H9 (cell line): ENCODE results near the gene NCAM1. TPM values are rescaled to one million over a fixed set of nuclear protein-coding genes. Genes with fewer than 3 reads are reported as not detected.

ENCODE experiments used
- DNase-seq: peaks from one replicate; pipeline ENCODE4 v3.0.0-alpha.2; 2017
- H2AFZ ChIP-seq: one replicate; pipeline ENCODE4 v1.6.1; 2013; ENCODE audit warnings: mild to moderate bottlenecking, low read length, control low read depth, moderate library complexity
- H2AK5ac ChIP-seq: 2 replicates; pipeline ENCODE4 v1.6.1; 2013; ENCODE audit warnings: low read length, control low read depth, mixed read lengths; ENCODE audit not compliant: insufficient read length
- H2BK120ac ChIP-seq: one replicate; pipeline ENCODE4 v1.6.1; 2013; ENCODE audit warnings: low read depth, mild to moderate bottlenecking, low read length, control low read depth, inconsistent platforms; ENCODE audit not compliant: poor library complexity, severe bottlenecking
- H2BK12ac ChIP-seq: 2 replicates; pipeline ENCODE4 v1.6.1; 2013; ENCODE audit warnings: low read length, control low read depth, mixed read lengths, low read depth; ENCODE audit not compliant: insufficient read length
- H2BK15ac ChIP-seq: 2 replicates; pipeline ENCODE4 v1.6.1; 2013; ENCODE audit warnings: low read depth, low read length, control low read depth
- H2BK20ac ChIP-seq: one replicate; pipeline ENCODE4 v1.6.1; 2013; ENCODE audit warnings: low read depth, mild to moderate bottlenecking, low read length, control low read depth, inconsistent platforms; ENCODE audit not compliant: poor library complexity, severe bottlenecking
- H2BK5ac ChIP-seq: 2 replicates; pipeline ENCODE4 v1.6.1; 2013; ENCODE audit warnings: low read length, control low read depth, mixed read lengths; ENCODE audit not compliant: insufficient read length
- H3K14ac ChIP-seq: 2 replicates; pipeline ENCODE4 v1.6.1; 2013; ENCODE audit warnings: low read length, control low read depth; ENCODE audit not compliant: insufficient read depth
- H3K18ac ChIP-seq: 2 replicates; pipeline ENCODE4 v1.6.1; 2013; ENCODE audit warnings: low read depth, mild to moderate bottlenecking, mixed read lengths, low read length, control low read depth; ENCODE audit not compliant: insufficient read length
- H3K23ac ChIP-seq: 2 replicates; pipeline ENCODE4 v1.6.1; 2013; ENCODE audit warnings: low read length, control low read depth, mixed read lengths, low read depth; ENCODE audit not compliant: insufficient read length
- H3K23me2 ChIP-seq: 2 replicates; pipeline ENCODE4 v1.6.1; 2013; ENCODE audit warnings: low read depth, mild to moderate bottlenecking, mixed read lengths, low read length, control low read depth; ENCODE audit not compliant: insufficient read length, poor library complexity, severe bottlenecking
- H3K27ac ChIP-seq: 2 replicates; pipeline ENCODE4 v1.5.1; 2013; ENCODE audit warnings: low read length, control low read depth, mixed read lengths, low read depth; ENCODE audit not compliant: insufficient read length
- H3K27me3 ChIP-seq: 2 replicates; pipeline ENCODE4 v1.6.1; 2013; ENCODE audit warnings: low read length, control low read depth, inconsistent platforms; ENCODE audit not compliant: insufficient read depth
- H3K4ac ChIP-seq: 2 replicates; pipeline ENCODE4 v1.6.1; 2013; ENCODE audit warnings: low read depth, mild to moderate bottlenecking, control low read depth, inconsistent platforms, low read length, moderate library complexity
- H3K4me1 ChIP-seq: 2 replicates; pipeline ENCODE4 v1.6.1; 2013; ENCODE audit warnings: low read length, control low read depth, inconsistent platforms; ENCODE audit not compliant: insufficient read depth
- H3K4me2 ChIP-seq: 2 replicates; pipeline ENCODE4 v1.6.1; 2013; ENCODE audit warnings: low read length, control low read depth, mixed read lengths; ENCODE audit not compliant: insufficient read length, insufficient read depth
- H3K56ac ChIP-seq: 2 replicates; pipeline ENCODE4 v1.6.1; 2013; ENCODE audit warnings: low read depth, mild to moderate bottlenecking, mixed read lengths, low read length, control low read depth; ENCODE audit not compliant: insufficient read length
- H3K79me1 ChIP-seq: 2 replicates; pipeline ENCODE4 v1.6.1; 2013; ENCODE audit warnings: low read depth, mild to moderate bottlenecking, moderate library complexity, low read length, control low read depth, inconsistent platforms; ENCODE audit not compliant: insufficient read depth, poor library complexity, severe bottlenecking
- H3K79me2 ChIP-seq: 2 replicates; pipeline ENCODE4 v1.6.1; 2013; ENCODE audit warnings: low read length, control low read depth, inconsistent platforms; ENCODE audit not compliant: insufficient read depth
- H3K9ac ChIP-seq: 2 replicates; pipeline ENCODE4 v1.6.1; 2013; ENCODE audit warnings: low read length, control low read depth, mixed read lengths; ENCODE audit not compliant: insufficient read length; ENCODE audit errors: extremely low read depth
- H3K9me3 ChIP-seq: one replicate; pipeline ENCODE4 v1.6.1; 2013; ENCODE audit warnings: low read depth, low read length, inconsistent platforms; ENCODE audit not compliant: control insufficient read depth
- H3T11ph ChIP-seq: one replicate; pipeline ENCODE4 v1.6.1; 2013; ENCODE audit warnings: mild to moderate bottlenecking, low read length, control low read depth, inconsistent platforms
- H4K20me1 ChIP-seq: one replicate; pipeline ENCODE4 v1.6.1; 2013; ENCODE audit not compliant: control insufficient read depth, insufficient read length, insufficient read depth
- H4K5ac ChIP-seq: 2 replicates; pipeline ENCODE4 v1.6.1; 2013; ENCODE audit warnings: low read depth, mild to moderate bottlenecking, mixed read lengths, low read length, control low read depth; ENCODE audit not compliant: insufficient read length
- H4K8ac ChIP-seq: replicated peaks from 2 replicates; pipeline ENCODE4 v1.6.1; 2013; ENCODE audit warnings: low read length, control low read depth, mixed read lengths, low read depth; ENCODE audit not compliant: insufficient read length
- H4K91ac ChIP-seq: 2 replicates; pipeline ENCODE4 v1.6.1; 2013; ENCODE audit warnings: low read depth, mild to moderate bottlenecking, moderate library complexity, mixed read lengths, low read length, control low read depth; ENCODE audit not compliant: insufficient read length
- H3K27ac Mint-ChIP-seq, 3 experiments: 2 replicates in 2 of 3; 3 replicates in 1 of 3; pipeline ENCODE4 v1.8.0; 2020 to 2021; ENCODE audit warnings: mixed read lengths in 3 of 3, mild to moderate bottlenecking in 1 of 3, moderate library complexity in 1 of 3
- H3K27me3 Mint-ChIP-seq: 2 replicates; pipeline ENCODE4 v1.8.0; 2021; ENCODE audit warnings: low read depth, mild to moderate bottlenecking, moderate library complexity, mixed read lengths
- H3K36me3 Mint-ChIP-seq, 3 experiments: 2 replicates in 2 of 3; 3 replicates in 1 of 3; pipeline ENCODE4 v1.8.0; 2020 to 2021; ENCODE audit warnings: low read depth in 3 of 3, mixed read lengths in 3 of 3; ENCODE audit not compliant: insufficient read depth in 1 of 3
- H3K4me1 Mint-ChIP-seq, 2 experiments: 2 replicates each; pipeline ENCODE4 v1.8.0; 2020; ENCODE audit warnings: mixed read lengths in 2 of 2
- H3K4me3 Mint-ChIP-seq, 2 experiments: 2 replicates in 1 of 2; 3 replicates in 1 of 2; pipeline ENCODE4 v1.8.0; 2020 to 2021; ENCODE audit warnings: mild to moderate bottlenecking in 2 of 2, mixed read lengths in 2 of 2, moderate library complexity in 1 of 2
- H3K9me3 Mint-ChIP-seq, 2 experiments: 2 replicates in 1 of 2; 3 replicates in 1 of 2; pipeline ENCODE4 v1.8.0; 2020; ENCODE audit warnings: mild to moderate bottlenecking in 2 of 2, mixed read lengths in 2 of 2, moderate library complexity in 1 of 2
- CTCF ChIP-seq: fragments of 200-600 bp; sonication (generic); conservative IDR thresholded peaks from 3 replicates; pipeline ENCODE4 v1.8.0; 2021; ENCODE audit warnings: antibody characterized with exemption, mild to moderate bottlenecking
- WGBS: extraction: QIAGEN DNeasy Blood & Tissue Kit; methylation state at CpG from one replicate; pipeline ENCODE4 v1.1.7; 2013; ENCODE audit warnings: missing lambda C conversion rate, low lambda C conversion rate, mixed read lengths; ENCODE audit not compliant: insufficient read length; ENCODE audit errors: extremely low coverage; 5-methylcytosine and 5-hydroxymethylcytosine counted together
- total RNA-seq: library from RNA; stranded (reverse); gene quantifications from 2 replicates; pipeline ENCODE4 v1.2.1, GENCODE V29; 2021

NCAM1 gene
- total RNA-seq, 1 experiment from 2014 or later: 2.5 TPM

GRCh38 chr11:113198972-113199661 is 237.9 kb downstream of the NCAM1 start:
- no peak overlapping the region for H3K27ac Mint-ChIP-seq
- Histone ChIP-seq H2AK5ac (no peak overlapping the region), H3K9me3 (no peaks in the 10 kb centered on the region), H3K23ac (no peak overlapping the region), H2BK5ac (no peak overlapping the region), H4K5ac (no peak overlapping the region), H3K4me1 (no peaks in the 10 kb centered on the region), H3K79me2 (no peaks in the 10 kb centered on the region), H3K27me3 (no peaks in the 10 kb centered on the region), H3K9ac (no peak overlapping the region), H3K27ac (no peak overlapping the region), H2BK20ac (no peak overlapping the region), H4K20me1 (no peaks in the 10 kb centered on the region), H3K4ac (no peak overlapping the region), H3K18ac (no peak overlapping the region), H3K79me1 (no peaks in the 10 kb centered on the region), H2BK15ac (no peak overlapping the region), H3K4me2 (no peak overlapping the region), H3T11ph (no peak overlapping the region), H4K8ac (no peak overlapping the region), H2BK12ac (no peak overlapping the region), H2BK120ac (no peak overlapping the region), H3K14ac (no peak overlapping the region), H3K56ac (no peak overlapping the region), H2AFZ (no peak overlapping the region), H3K23me2 (no peaks in the 10 kb centered on the region), H4K91ac (no peak overlapping the region)
- H3K36me3 Mint-ChIP-seq: no peaks in the 10 kb centered on the region
- no peak overlapping the region for H3K4me3 Mint-ChIP-seq
- H3K4me1 Mint-ChIP-seq: no peaks in the 10 kb centered on the region
- no CpG with 5 or more reads among the region's 10 CpGs for WGBS
- no peaks in the 10 kb centered on the region for H3K9me3 Mint-ChIP-seq
- no peak for TF ChIP-seq CTCF
- peaks cover 3% of the 10 kb centered on the region; the same call in 1 of the 2 replicates for H3K27me3 Mint-ChIP-seq
- no peak for DNase-seq
